Erythroblast (primary cell): Measurements from ENCODE around the gene FAM237B.

Experiments used
- GATA1 ChIP-seq: IDR thresholded peaks from 2 replicates; pipeline ENCODE4 v1.6.1; 2011; ENCODE audit warnings: low read depth, mild to moderate bottlenecking, control low read depth, low read length, moderate library complexity
- POLR2A ChIP-seq: IDR thresholded peaks from 2 replicates; pipeline ENCODE4 v1.6.1; 2011; ENCODE audit warnings: mild to moderate bottlenecking, low read length

DNA sequence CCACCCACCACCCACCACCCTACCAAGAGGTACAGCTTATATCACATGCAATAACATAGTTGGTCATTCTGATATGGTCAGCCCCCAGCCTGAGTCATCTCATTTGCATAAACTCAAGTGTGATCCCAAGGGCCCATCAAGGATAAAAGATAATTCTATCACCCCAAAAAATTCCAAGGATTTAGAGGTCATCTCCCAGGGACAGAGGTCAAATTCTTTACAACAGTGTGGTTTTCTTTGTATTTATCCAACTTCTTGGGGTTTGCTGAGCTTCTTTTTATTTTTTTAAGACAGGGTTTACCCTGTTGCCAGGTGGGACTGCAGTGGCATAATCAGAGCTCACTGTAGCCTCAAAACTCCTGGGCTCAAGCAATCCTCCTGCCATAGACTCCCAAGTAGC lies 16.0 kb upstream of the FAM237B start:
- TF ChIP-seq POLR2A = no peak
- TF ChIP-seq GATA1 = no peak
